GM13976 (cell line): ENCODE results near the gene HEATR9.

Source experiments
- DNase-seq: peaks from one replicate; pipeline ENCODE4 v3.0.0; 2012; ENCODE audit warnings: low spot score
- CTCF ChIP-seq: IDR thresholded peaks from 2 replicates; pipeline ENCODE4 v1.5.1; 2012; ENCODE audit warnings: borderline replicate concordance, mild to moderate bottlenecking; ENCODE audit not compliant: insufficient read depth; ENCODE audit errors: extremely low read depth, missing control alignments, control extremely low read depth
- in situ Hi-C: fragments of 300-500 bp; cut with MboI; formaldehyde crosslinking; loops from one replicate; pipeline ENCODE4 v1.12.0; 2022; ENCODE audit warnings: low sequenced_read_pairs, mixed read lengths, inconsistent platforms; ENCODE audit not compliant: unreplicated experiment

HEATR9 gene

DNA sequence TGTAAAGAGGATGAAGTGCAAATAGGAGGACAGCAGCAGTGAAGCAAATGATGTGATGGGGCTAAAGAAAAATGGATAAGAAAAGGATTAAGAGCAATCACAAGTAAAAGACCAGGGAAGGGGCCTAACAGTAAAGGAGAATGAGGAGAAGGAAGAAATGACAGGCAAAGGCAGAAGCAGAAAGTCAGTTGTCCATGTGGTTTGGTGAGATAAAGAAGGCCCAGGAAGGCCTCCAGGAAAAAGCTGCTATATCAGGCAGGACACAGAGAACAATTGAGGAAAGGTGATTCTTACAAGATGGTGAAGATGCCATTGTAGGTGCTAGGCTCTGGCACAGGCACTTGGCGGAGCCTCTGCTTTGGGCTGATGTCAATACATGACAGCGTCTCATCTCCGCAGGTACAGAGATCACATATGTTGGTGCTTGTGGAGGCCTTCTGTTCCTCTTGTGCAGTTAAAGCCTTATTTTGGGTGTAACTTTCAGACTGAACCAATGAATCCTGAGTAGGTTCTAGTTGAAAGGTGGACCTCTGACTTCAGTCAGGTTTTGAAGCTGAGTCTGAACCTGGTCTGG, 43.7 kb upstream of the HEATR9 start:
- DNase-seq, result no peak
- in situ Hi-C loops, result no loop called here
- TF ChIP-seq CTCF, result no peak

GRCh38 chr17:35909408-35909807, 40.7 kb upstream of the HEATR9 start:
- in situ Hi-C loops, result no loop called here

DNA sequence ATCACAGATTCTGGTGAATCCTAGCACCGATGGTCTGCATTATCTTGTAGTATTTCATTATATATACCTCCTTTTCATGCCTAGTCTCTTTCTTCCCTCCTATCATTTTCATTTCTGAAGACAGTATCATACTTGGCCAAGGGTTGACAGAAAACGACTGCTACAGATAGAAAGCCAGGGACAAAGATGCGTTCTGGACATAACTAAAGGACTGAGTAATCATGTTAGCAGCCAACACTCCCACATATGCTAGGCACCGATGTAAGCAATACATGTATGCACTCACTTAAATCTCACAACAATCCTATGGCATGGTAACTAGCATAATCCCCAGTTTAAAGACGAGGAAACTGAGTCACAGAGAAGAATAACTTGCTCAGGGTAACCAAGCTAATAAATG, 39.0 kb upstream of the HEATR9 start:
- in situ Hi-C loops, result no loop called here
- DNase-seq, result no peak
- TF ChIP-seq CTCF, result no peak

More at GRCh38 chr17:35909408-35909807, 40.7 kb upstream of the HEATR9 start:
- no peak for TF ChIP-seq CTCF
- no peak for DNase-seq

- TF ChIP-seq CTCF, result no peak
- in situ Hi-C loops, result no loop called here
- no peak for DNase-seq
These were observed 38.4 kb upstream of the HEATR9 start for GRCh38 chr17:35906926-35907637.

- in situ Hi-C loops, result no loop called here
- DNase-seq, result no peak
- no peak for TF ChIP-seq CTCF
These were observed 37.7 kb upstream of the HEATR9 start for GRCh38 chr17:35906191-35906925.

- in situ Hi-C loops, result no loop called here
- DNase-seq, result no peak
- no peak for TF ChIP-seq CTCF
These were observed 34.8 kb upstream of the HEATR9 start for GRCh38 chr17:35903451-35903850.
